ENCODE measurements around the gene HIP1. TPM values are rescaled to one million over a fixed set of nuclear protein-coding genes. Genes with fewer than 3 reads are reported as not detected.
"Not testable (repeated sequence)": the region's sequence is repeated elsewhere in the genome, so short reads cannot be mapped to it uniquely, and the experiment has no call there.

HIP1 gene
- total RNA-seq, 1 donor from 2014 or later, result 17.7 TPM

- no peaks in the 10 kb centered on the region for H3K9me3 ChIP-seq
- H3K27ac ChIP-seq, result no peak overlapping the region
- H3K36me3 ChIP-seq, result no peaks in the 10 kb centered on the region
- DNase-seq (ENCODE audit: extremely low spot score in 2 of 2), result no peak
- intact Hi-C loops (cut with DNase I), result no loop called here
- H3K4me3 ChIP-seq, result no peak overlapping the region
- peaks cover under 1% of the 10 kb centered on the region for H3K4me1 ChIP-seq
- no peak for TF ChIP-seq POLR2A (IDR thresholded peaks at IDR 0.05)
- no peak for TF ChIP-seq CTCF (IDR thresholded peaks at IDR 0.05)
- no peak for TF ChIP-seq POLR2AphosphoS5 (IDR thresholded peaks at IDR 0.05; ENCODE audit: insufficient read depth in 1 of 2, low read depth in 1 of 2)
- H3K27me3 ChIP-seq, result no peaks in the 10 kb centered on the region
Measured at GRCh38 chr7:75722373-75722772, 16.4 kb downstream of the HIP1 start.

- H3K27me3 ChIP-seq; H3K4me1 ChIP-seq; intact Hi-C loops (cut with DNase I); H3K9me3 ChIP-seq; H3K27ac ChIP-seq; H3K36me3 ChIP-seq; DNase-seq (ENCODE audit: extremely low spot score in 2 of 2); H3K4me3 ChIP-seq: not testable (repeated sequence)
Measured at GRCh38 chr7:75721922-75722321, 16.8 kb downstream of the HIP1 start.

GRCh38 chr7:75721426-75721825 is 17.3 kb downstream of the HIP1 start:
- H3K36me3 ChIP-seq, result no peaks in the 10 kb centered on the region
- intact Hi-C loops (cut with DNase I), result no loop called here
- TF ChIP-seq CTCF (IDR thresholded peaks at IDR 0.05) (no peak), POLR2AphosphoS5 (IDR thresholded peaks at IDR 0.05; ENCODE audit: insufficient read depth in 1 of 2, low read depth in 1 of 2) (no peak), POLR2A (IDR thresholded peaks at IDR 0.05) (no peak)
- H3K4me1 ChIP-seq, result no peaks in the 10 kb centered on the region
- DNase-seq (ENCODE audit: extremely low spot score in 2 of 2), result no peak
- no peak overlapping the region for H3K27ac ChIP-seq
- no peaks in the 10 kb centered on the region for H3K9me3 ChIP-seq
- H3K4me3 ChIP-seq, result no peak overlapping the region
- H3K27me3 ChIP-seq, result no peaks in the 10 kb centered on the region

GRCh38 chr7:75719626-75720025 is 19.1 kb downstream of the HIP1 start:
- no peak for TF ChIP-seq POLR2A (IDR thresholded peaks at IDR 0.05)
- no peak for TF ChIP-seq POLR2AphosphoS5 (IDR thresholded peaks at IDR 0.05; ENCODE audit: insufficient read depth in 1 of 2, low read depth in 1 of 2)
- TF ChIP-seq CTCF (IDR thresholded peaks at IDR 0.05), result no peak
- Histone ChIP-seq H3K36me3 (no peaks in the 10 kb centered on the region), H3K27ac (no peak overlapping the region), H3K9me3 (no peaks in the 10 kb centered on the region), H3K4me1 (no peaks in the 10 kb centered on the region), H3K27me3 (no peaks in the 10 kb centered on the region), H3K4me3 (no peak overlapping the region)
- no peak for DNase-seq (ENCODE audit: extremely low spot score in 2 of 2)
- intact Hi-C loops (cut with DNase I), result loop anchor here (10.0 kb wide), 1 partner anchor 535 kb away; no protein-coding TSS in a partner anchor

- no peak for DNase-seq (ENCODE audit: extremely low spot score in 2 of 2)
- H3K27me3 ChIP-seq, result no peaks in the 10 kb centered on the region
Measured at GRCh38 chr7:75718390-75719031, 20.2 kb downstream of the HIP1 start.

GRCh38 chr7:75717746-75718145 is 21.0 kb downstream of the HIP1 start:
- not testable (repeated sequence) for H3K27me3 ChIP-seq; H3K4me3 ChIP-seq; DNase-seq (ENCODE audit: extremely low spot score in 2 of 2); H3K27ac ChIP-seq; H3K4me1 ChIP-seq; H3K36me3 ChIP-seq; H3K9me3 ChIP-seq
- intact Hi-C loops (cut with DNase I), result loop anchor here (10.0 kb wide), 1 partner anchor 537 kb away; no protein-coding TSS in a partner anchor

More at GRCh38 chr7:75718390-75719031, 20.2 kb downstream of the HIP1 start:
- Histone ChIP-seq H3K9me3 (no peaks in the 10 kb centered on the region), H3K4me3 (no peak overlapping the region), H3K4me1 (peaks cover under 1% of the 10 kb centered on the region), H3K36me3 (no peaks in the 10 kb centered on the region), H3K27ac (no peak overlapping the region)
- no peak for TF ChIP-seq CTCF (IDR thresholded peaks at IDR 0.05)
- no peak for TF ChIP-seq POLR2A (IDR thresholded peaks at IDR 0.05)
- TF ChIP-seq POLR2AphosphoS5 (IDR thresholded peaks at IDR 0.05; ENCODE audit: insufficient read depth in 1 of 2, low read depth in 1 of 2), result no peak
- intact Hi-C loops (cut with DNase I), result loop anchor here (10.0 kb wide), 1 partner anchor 536 kb away; no protein-coding TSS in a partner anchor
